Lung (tissue), 12 donors: ENCODE measurements around the gene SPATS2L. TPM values are rescaled to one million over a fixed set of nuclear protein-coding genes. Genes with fewer than 3 reads are reported as not detected.

Experiments used
- ATAC-seq: fragments of 200-7000 bp; cut with Tn5 transposase; one replicate; pipeline ENCODE4 v1.9.1; 2020; ENCODE audit warnings: moderate number of reproducible peaks; ENCODE audit not compliant: insufficient read depth, low FRiP score
- DNase-seq, 3 donors: peaks; one replicate each; pipeline ENCODE4 v3.0.0-alpha.2; 2013 to 2017
- H3K27ac ChIP-seq, 2 donors: one replicate each; pipeline ENCODE4 v1.5.1; 2013; ENCODE audit warnings: mild to moderate bottlenecking in 2 of 2, moderate library complexity in 2 of 2, control low read depth in 1 of 2, inconsistent platforms in 1 of 2, low read depth in 1 of 2, low read length in 1 of 2
- H3K27me3 ChIP-seq, 3 donors: one replicate each; pipeline ENCODE4 v1.5.1; 2013; ENCODE audit warnings: low read length in 2 of 3; ENCODE audit not compliant: control insufficient read depth in 3 of 3, insufficient read depth in 3 of 3
- H3K36me3 ChIP-seq, 4 donors: one replicate each; pipeline ENCODE4 v1.5.1; 2013; ENCODE audit warnings: low read length in 4 of 4, mild to moderate bottlenecking in 1 of 4, moderate library complexity in 1 of 4; ENCODE audit not compliant: control insufficient read depth in 4 of 4, insufficient read depth in 4 of 4
- H3K4me1 ChIP-seq, 5 donors: one replicate each; pipeline ENCODE4 v1.5.1; 2013; ENCODE audit warnings: low read length in 5 of 5, mild to moderate bottlenecking in 2 of 5, moderate library complexity in 1 of 5; ENCODE audit not compliant: control insufficient read depth in 5 of 5, insufficient read depth in 5 of 5
- H3K4me3 ChIP-seq: one replicate; pipeline ENCODE4 v1.5.1; 2013; ENCODE audit warnings: mild to moderate bottlenecking, control low read depth, moderate library complexity
- H3K9ac ChIP-seq, 2 donors: one replicate each; pipeline ENCODE4 v1.5.1; 2013; ENCODE audit warnings: low read length in 2 of 2, control low read depth in 1 of 2; ENCODE audit not compliant: insufficient read depth in 1 of 2
- H3K9me3 ChIP-seq, 4 donors: one replicate each; pipeline ENCODE4 v1.5.1; 2013; ENCODE audit warnings: low read length in 3 of 4, mild to moderate bottlenecking in 1 of 4, moderate library complexity in 1 of 4; ENCODE audit not compliant: control insufficient read depth in 4 of 4, insufficient read depth in 3 of 4
- CTCF ChIP-seq: IDR thresholded peaks from 2 replicates; pipeline ENCODE4 v1.5.1; 2012; ENCODE audit warnings: mild to moderate bottlenecking; ENCODE audit errors: control extremely low read depth, extremely low read depth
- WGBS, 2 donors: extraction: QIAGEN DNeasy Blood & Tissue Kit; methylation state at CpG; one replicate each; pipeline ENCODE4 v1.1.7; 2013; 5-methylcytosine and 5-hydroxymethylcytosine counted together
- polyA plus RNA-seq, 2 donors: library from polyadenylated mRNA; stranded (reverse); fragments of 200-250 nt; gene quantifications; one replicate each; pipeline ENCODE4 v1.2.1, GENCODE V29; 2013
- total RNA-seq, 2 donors: library from RNA; depleted of rRNA in 1 of 2; stranded (reverse); fragments of >200 nt in 1 of 2; gene quantifications; one replicate each; pipeline ENCODE4 v1.2.1, GENCODE V29; 2014 to 2021
- donor health status: control.
- donor health status: control.
- donor health status: Bipolar disorder and iron deficiency.
- donor health status: healthy.
- donor health status: DM: yes; HTN: yes; CAD: no.

The SPATS2L gene
- total and polyA plus RNA-seq, 4 donors, result 30.5 to 96.8 (median 57.2) TPM

- peaks cover 7 to 33% (median 19%) of the 10 kb centered on the region in 4 donors for H3K36me3 ChIP-seq
- H3K4me3 ChIP-seq, result no peak overlapping the region
- H3K9ac ChIP-seq, result no peak overlapping the region
- no peaks in the 10 kb centered on the region for H3K9me3 ChIP-seq
- no peak for TF ChIP-seq CTCF
- H3K4me1 ChIP-seq, result peaks cover 0 to 25% (median 3%) of the 10 kb centered on the region in 5 donors
- ATAC-seq (no peak), DNase-seq (no peak)
- no peaks in the 10 kb centered on the region for H3K27me3 ChIP-seq
- no peak overlapping the region for H3K27ac ChIP-seq
- WGBS, 2 donors, result 92 to 95% methylated on average over 13 of the region's 13 CpGs
These were observed 163.3 kb downstream of the SPATS2L start for GRCh38 chr2:200469708-200470211.

- ATAC-seq, result no peak
- Histone ChIP-seq H3K36me3 (peaks cover 7 to 35% (median 23%) of the 10 kb centered on the region in 4 donors), H3K9me3 (no peaks in the 10 kb centered on the region), H3K9ac (no peak overlapping the region), H3K4me3 (no peak overlapping the region), H3K4me1 (peaks cover 0 to 25% (median 3%) of the 10 kb centered on the region in 5 donors), H3K27ac (no peak overlapping the region), H3K27me3 (no peaks in the 10 kb centered on the region)
- no peak for TF ChIP-seq CTCF
- 84 to 92% methylated on average over 3 of the region's 3 CpGs for WGBS, 2 donors
- no peak for DNase-seq
These were observed 163.7 kb downstream of the SPATS2L start for GRCh38 chr2:200470230-200470629.

- no peak for ATAC-seq
- Histone ChIP-seq H3K9ac (no peak overlapping the region), H3K27ac (no peak overlapping the region), H3K27me3 (no peaks in the 10 kb centered on the region), H3K36me3 (peaks cover 7 to 35% (median 25%) of the 10 kb centered on the region in 4 donors), H3K4me1 (peaks cover 0 to 19% (median 3%) of the 10 kb centered on the region in 5 donors), H3K4me3 (no peak overlapping the region), H3K9me3 (no peaks in the 10 kb centered on the region)
- 60 to 64% methylated on average over 8 of the region's 8 CpGs for WGBS, 2 donors
- peak; percentile 22 for TF ChIP-seq CTCF
- no peak for DNase-seq
These were observed 164.9 kb downstream of the SPATS2L start for GRCh38 chr2:200471324-200471848.
